Upper lobe of left lung (tissue), 6 donors: ENCODE data around the gene TMEM132D. TPM values are rescaled to one million over a fixed set of nuclear protein-coding genes. Genes with fewer than 3 reads are reported as not detected.
A peak's percentile ranks its signal among the peaks of the same experiment; 100 is the strongest.

Experiments
- ATAC-seq, 2 donors: fragments of 200-7000 bp; cut with Tn5 transposase; one replicate each; pipeline ENCODE4 v1.9.1; 2022; ENCODE audit warnings: mild to moderate bottlenecking in 2 of 2, moderate library complexity in 2 of 2; ENCODE audit not compliant: low FRiP score in 2 of 2
- DNase-seq, 2 donors: peaks; one replicate each; pipeline ENCODE4 v3.0.0-alpha.2; 2019 to 2020
- H3K27ac ChIP-seq, 4 donors: fragments of 200-600 bp; sonication (generic); one replicate each; pipeline ENCODE4 v1.5.1; 2016 to 2019
- H3K27me3 ChIP-seq, 4 donors: fragments of 200-600 bp; sonication (generic); one replicate each; pipeline ENCODE4 v1.5.1; 2017 to 2019
- H3K36me3 ChIP-seq, 4 donors: fragments of 200-600 bp; sonication (generic); one replicate each; pipeline ENCODE4 v1.5.1; 2016 to 2019
- H3K4me1 ChIP-seq, 4 donors: fragments of 200-600 bp; sonication (generic); one replicate each; pipeline ENCODE4 v1.5.1; 2018 to 2019
- H3K4me3 ChIP-seq, 4 donors: fragments of 200-600 bp; sonication (generic); one replicate each; pipeline ENCODE4 v1.5.1; 2017 to 2019; ENCODE audit warnings: mild to moderate bottlenecking in 2 of 4, moderate library complexity in 1 of 4
- H3K9me3 ChIP-seq, 4 donors: fragments of 200-600 bp; sonication (generic); one replicate each; pipeline ENCODE4 v1.5.1; 2018 to 2019
- EP300 ChIP-seq, 4 donors: sonication (generic); formaldehyde crosslinking; IDR thresholded peaks; one replicate each; pipeline ENCODE4 v1.5.1; 2017; ENCODE audit warnings: antibody characterized with exemption in 4 of 4, control low read depth in 2 of 4
- POLR2A ChIP-seq, 4 donors: fragments of 450-650 bp; IDR thresholded peaks; one replicate each; pipeline ENCODE4 v1.5.1; 2016 to 2017; ENCODE audit warnings: antibody characterized with exemption in 4 of 4, mild to moderate bottlenecking in 2 of 4
- POLR2AphosphoS5 ChIP-seq, 2 donors: sonication (generic); formaldehyde crosslinking; IDR thresholded peaks; one replicate each; pipeline ENCODE4 v1.5.1; 2017; ENCODE audit warnings: antibody characterized with exemption in 2 of 2
- WGBS, 2 donors: methylation state at CpG; one replicate each; pipeline ENCODE4 v1.1.5; 2017 to 2018; 5-methylcytosine and 5-hydroxymethylcytosine counted together
- total RNA-seq, 6 donors: library from RNA; depleted of rRNA in 4 of 6; stranded (reverse); fragments of >200 nt in 4 of 6; gene quantifications; one replicate each; pipeline versions ENCODE4 v1.1.0 to v1.2.1, GENCODE V29; 2016 to 2021
- TF ChIP-seq, protein P1 (sequence below), 6 experiments: fragments of 450-650 bp in 4 of 6; fragments of 200-600 bp in 2 of 6; sonication (generic) in 2 of 6; IDR thresholded peaks; one replicate each; pipeline ENCODE4 v1.5.1; 2016 to 2019; ENCODE audit warnings: antibody characterized with exemption in 6 of 6
- donor health status: DM: no; HTN: no; CAD: no; lungs with moderate emphysema.
- donor health status: DM: no; HTN: yes; CAD: no; lungs with severe emphysema.

The TMEM132D gene
- total RNA-seq, 6 donors from 2014 or later: 0.30 to 1.0 (median 0.79) TPM; not detected in 1

DNA sequence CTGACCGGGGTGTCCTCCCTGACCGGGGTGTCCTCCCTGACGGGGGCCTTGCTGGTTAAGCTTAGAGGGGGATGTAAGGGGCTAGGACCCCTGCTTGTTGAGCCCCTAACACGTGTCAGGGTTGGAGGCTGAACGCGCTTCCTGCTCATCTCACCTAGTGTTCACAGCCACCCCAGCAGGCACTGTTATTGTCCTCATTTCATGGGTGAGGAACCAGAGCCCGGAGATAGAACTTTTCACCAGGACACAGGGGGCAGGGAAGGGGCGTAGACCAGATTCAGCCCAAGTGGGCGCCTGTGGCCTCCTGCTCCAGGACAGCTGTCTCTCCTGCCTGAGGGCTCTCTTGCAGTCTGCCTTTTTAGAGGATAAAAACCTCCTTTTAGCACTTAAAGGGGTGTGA, 814.2 kb downstream of the TMEM132D start:
- Histone ChIP-seq H3K9me3 (no peaks in the 10 kb centered on the region), H3K4me3 (no peak overlapping the region), H3K36me3 (no peaks in the 10 kb centered on the region), H3K27me3 (no peaks in the 10 kb centered on the region), H3K27ac (no peak overlapping the region), H3K4me1 (no peaks in the 10 kb centered on the region)
- no peak for TF ChIP-seq POLR2AphosphoS5 (IDR thresholded peaks at IDR 0.05)
- no peak for TF ChIP-seq POLR2A (IDR thresholded peaks at IDR 0.05)
- no peak for TF ChIP-seq EP300 (IDR thresholded peaks at IDR 0.05)
- TF ChIP-seq, protein P1, sequence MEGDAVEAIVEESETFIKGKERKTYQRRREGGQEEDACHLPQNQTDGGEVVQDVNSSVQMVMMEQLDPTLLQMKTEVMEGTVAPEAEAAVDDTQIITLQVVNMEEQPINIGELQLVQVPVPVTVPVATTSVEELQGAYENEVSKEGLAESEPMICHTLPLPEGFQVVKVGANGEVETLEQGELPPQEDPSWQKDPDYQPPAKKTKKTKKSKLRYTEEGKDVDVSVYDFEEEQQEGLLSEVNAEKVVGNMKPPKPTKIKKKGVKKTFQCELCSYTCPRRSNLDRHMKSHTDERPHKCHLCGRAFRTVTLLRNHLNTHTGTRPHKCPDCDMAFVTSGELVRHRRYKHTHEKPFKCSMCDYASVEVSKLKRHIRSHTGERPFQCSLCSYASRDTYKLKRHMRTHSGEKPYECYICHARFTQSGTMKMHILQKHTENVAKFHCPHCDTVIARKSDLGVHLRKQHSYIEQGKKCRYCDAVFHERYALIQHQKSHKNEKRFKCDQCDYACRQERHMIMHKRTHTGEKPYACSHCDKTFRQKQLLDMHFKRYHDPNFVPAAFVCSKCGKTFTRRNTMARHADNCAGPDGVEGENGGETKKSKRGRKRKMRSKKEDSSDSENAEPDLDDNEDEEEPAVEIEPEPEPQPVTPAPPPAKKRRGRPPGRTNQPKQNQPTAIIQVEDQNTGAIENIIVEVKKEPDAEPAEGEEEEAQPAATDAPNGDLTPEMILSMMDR (IDR thresholded peaks at IDR 0.05): no peak
- WGBS, 2 donors: 84 to 92% methylated on average over 7 to 8 of the region's 9 CpGs
- no peak for ATAC-seq
- no peak for DNase-seq

DNA sequence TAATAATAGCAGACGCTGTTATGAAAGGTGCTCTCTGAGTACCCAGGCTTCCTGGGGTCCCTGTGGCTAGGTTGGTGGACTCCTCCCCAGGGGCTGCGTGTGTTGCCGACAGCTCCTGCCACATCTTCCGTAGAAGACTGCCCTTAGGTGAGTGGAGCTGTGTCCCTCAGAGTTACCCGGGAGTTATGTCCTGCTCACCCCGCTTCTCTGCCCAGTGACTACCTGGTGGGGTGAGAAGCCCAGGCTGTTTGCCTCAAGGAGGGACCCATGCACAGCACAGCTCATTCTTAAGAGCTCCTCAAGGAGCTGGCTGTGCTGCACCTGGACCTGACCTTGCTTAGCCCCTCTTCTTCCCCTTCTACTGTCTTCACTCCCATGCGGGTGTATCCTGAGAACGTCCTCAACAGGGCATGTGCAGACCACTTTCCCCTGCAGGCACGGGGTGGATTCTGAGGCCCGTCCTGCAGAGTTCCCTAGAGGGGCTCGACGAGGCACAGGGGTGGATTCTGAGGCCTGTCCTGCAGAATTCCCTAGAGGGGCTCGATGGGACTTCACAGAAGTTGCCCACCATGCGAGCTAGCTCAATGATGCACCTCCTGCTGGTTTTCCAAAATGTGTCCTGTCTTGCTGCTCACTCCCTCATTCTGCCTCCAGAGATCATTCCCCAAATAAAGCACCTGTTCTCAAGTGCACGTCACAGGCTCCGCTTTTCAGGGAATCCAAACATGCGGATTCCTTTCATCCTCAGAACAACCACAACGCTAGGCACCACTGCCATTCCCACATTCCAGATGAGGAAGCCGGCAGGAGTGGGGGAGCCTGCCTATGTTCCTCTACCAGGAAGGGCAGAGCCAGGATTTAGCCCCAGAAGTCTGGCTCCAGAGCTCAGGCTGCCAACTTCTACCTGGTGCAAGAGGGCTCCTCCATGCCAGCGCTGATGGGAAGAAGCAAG, 818.7 kb downstream of the TMEM132D start:
- ATAC-seq (peak in 1 of 2 donors; percentile 49), DNase-seq (no peak)
- H3K27me3 ChIP-seq: no peaks in the 10 kb centered on the region
- H3K9me3 ChIP-seq: no peaks in the 10 kb centered on the region
- H3K4me1 ChIP-seq: no peaks in the 10 kb centered on the region
- no peaks in the 10 kb centered on the region for H3K36me3 ChIP-seq
- 78 to 83% methylated on average over 18 to 20 of the region's 20 CpGs for WGBS, 2 donors
- no peak overlapping the region for H3K4me3 ChIP-seq
- H3K27ac ChIP-seq: no peak overlapping the region
- TF ChIP-seq, protein P1 (IDR thresholded peaks at IDR 0.05): no peak
- no peak for TF ChIP-seq POLR2A (IDR thresholded peaks at IDR 0.05)
- no peak for TF ChIP-seq EP300 (IDR thresholded peaks at IDR 0.05)
- no peak for TF ChIP-seq POLR2AphosphoS5 (IDR thresholded peaks at IDR 0.05)

DNA sequence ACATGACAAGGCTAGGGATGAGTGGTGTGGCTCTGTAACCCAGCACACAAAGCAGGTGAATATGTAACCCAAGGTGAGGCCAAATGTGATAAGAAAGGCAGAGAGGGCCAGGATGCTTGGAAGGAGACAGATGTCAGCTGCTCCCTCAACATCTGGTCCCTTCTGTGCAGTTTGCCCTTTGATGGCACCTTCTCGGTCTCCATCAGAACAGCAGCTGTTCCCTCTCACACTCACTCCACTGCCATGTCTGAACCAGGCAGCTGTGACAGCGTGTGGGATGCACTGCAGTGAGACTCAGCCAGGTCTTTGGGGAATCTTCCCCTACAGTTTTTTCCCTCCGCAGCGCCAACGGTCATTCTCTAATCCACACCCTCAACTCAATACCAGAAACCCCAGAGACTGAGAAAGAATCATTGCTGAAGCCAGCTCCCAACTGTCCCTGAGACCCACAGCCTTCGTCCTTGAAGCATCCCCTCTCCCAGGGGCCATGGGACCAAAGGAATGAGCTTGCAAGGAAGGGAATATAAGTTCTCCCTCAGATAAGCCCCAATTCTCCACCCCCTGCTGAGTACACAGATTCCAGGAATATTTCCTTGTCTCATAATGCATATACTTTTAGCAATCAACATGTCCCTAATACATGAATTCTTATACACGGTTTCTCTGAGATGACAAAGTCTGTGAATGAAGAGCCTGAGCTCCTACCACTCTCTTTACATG, 820.5 kb downstream of the TMEM132D start:
- Histone ChIP-seq H3K4me1 (no peaks in the 10 kb centered on the region), H3K27ac (no peak overlapping the region), H3K36me3 (no peaks in the 10 kb centered on the region), H3K4me3 (no peak overlapping the region), H3K27me3 (no peaks in the 10 kb centered on the region), H3K9me3 (no peaks in the 10 kb centered on the region)
- DNase-seq: no peak
- TF ChIP-seq POLR2A (IDR thresholded peaks at IDR 0.05): no peak
- TF ChIP-seq, protein P1 (IDR thresholded peaks at IDR 0.05): no peak
- no peak for TF ChIP-seq EP300 (IDR thresholded peaks at IDR 0.05)
- TF ChIP-seq POLR2AphosphoS5 (IDR thresholded peaks at IDR 0.05): no peak
- ATAC-seq: no peak
- 36 to 51% methylated on average over 7 of the region's 7 CpGs for WGBS, 2 donors

DNA sequence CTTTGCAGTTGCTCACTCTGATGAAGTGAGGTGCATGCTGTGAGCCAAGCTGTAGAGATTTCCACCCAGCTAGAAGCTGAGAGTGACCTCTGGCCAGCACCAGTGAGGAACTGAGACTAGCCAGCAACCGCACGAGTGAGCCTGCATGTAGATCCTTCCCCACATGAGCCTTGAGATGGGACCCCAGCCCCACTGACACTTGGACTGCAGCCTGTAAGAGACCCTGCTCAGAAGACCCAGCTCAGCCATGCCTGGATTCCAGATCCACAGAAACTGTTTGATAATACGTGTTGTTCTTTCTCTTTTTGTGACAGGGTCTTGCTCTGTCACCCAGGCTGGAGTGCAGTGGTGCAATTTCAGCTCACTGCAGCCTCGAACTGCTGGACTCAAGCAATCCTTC, 821.4 kb downstream of the TMEM132D start:
- Histone ChIP-seq H3K27ac (no peak overlapping the region), H3K4me3 (no peak overlapping the region), H3K4me1 (no peaks in the 10 kb centered on the region), H3K36me3 (no peaks in the 10 kb centered on the region), H3K27me3 (no peaks in the 10 kb centered on the region), H3K9me3 (no peaks in the 10 kb centered on the region)
- no peak for ATAC-seq
- WGBS, 2 donors: 55 to 67% methylated on average over 1 to 4 of the region's 4 CpGs
- no peak for TF ChIP-seq POLR2AphosphoS5 (IDR thresholded peaks at IDR 0.05)
- no peak for TF ChIP-seq POLR2A (IDR thresholded peaks at IDR 0.05)
- TF ChIP-seq EP300 (IDR thresholded peaks at IDR 0.05): no peak
- TF ChIP-seq, protein P1 (IDR thresholded peaks at IDR 0.05): no peak
- DNase-seq: no peak
